ENCODE data around the gene MARCHF11.

The MARCHF11 gene

GRCh38 chr5:16134204-16134603, 45.4 kb downstream of the MARCHF11 start:
- WGBS: 83% methylated on average over 3 of the region's 3 CpGs
- H3K23ac ChIP-seq (ENCODE audit: low read length in 2 of 2): no peak overlapping the region

GRCh38 chr5:16131878-16132277, 47.7 kb downstream of the MARCHF11 start:
- no peak overlapping the region for H2BK15ac ChIP-seq (ENCODE audit: low read depth, poor library complexity, severe bottlenecking)
- H2AK5ac ChIP-seq (ENCODE audit: low read length, severe bottlenecking): no peak overlapping the region
- H2BK12ac ChIP-seq (ENCODE audit: low read length in 2 of 2): no peak overlapping the region
- H3K23ac ChIP-seq (ENCODE audit: low read length in 2 of 2): no peak overlapping the region
- H4K8ac ChIP-seq (ENCODE audit: low read length): no peak overlapping the region
- H3K27ac ChIP-seq (ENCODE audit: low read length, poor library complexity, severe bottlenecking): no peak overlapping the region
- H2BK5ac ChIP-seq (ENCODE audit: low read depth, low read length, poor library complexity, severe bottlenecking): no peak overlapping the region
- no peaks in the 10 kb centered on the region for H3K79me1 ChIP-seq (replicated peaks; ENCODE audit: low read length, poor library complexity, severe bottlenecking)
- no peaks in the 10 kb centered on the region for H3K36me3 ChIP-seq (ENCODE audit: control insufficient read depth in 1 of 2, insufficient read depth in 2 of 2, low read depth in 1 of 2, low read length in 2 of 2)
- no peak overlapping the region for H3K4me2 ChIP-seq (ENCODE audit: low read length, poor library complexity, severe bottlenecking)
- H3K27me3 ChIP-seq (ENCODE audit: control insufficient read depth in 1 of 2, insufficient read depth in 1 of 2, low read length in 2 of 2): no peaks in the 10 kb centered on the region
- no peak for DNase-seq
- H2BK120ac ChIP-seq (ENCODE audit: low read depth, low read length): no peak overlapping the region
- no peak overlapping the region for H3K4ac ChIP-seq (ENCODE audit: low read depth in 1 of 2, low read length in 2 of 2)
- no peak overlapping the region for H2AFZ ChIP-seq (ENCODE audit: low read depth, low read length)
- no peak overlapping the region for H3K14ac ChIP-seq (ENCODE audit: low read length in 2 of 2)
- H3K9ac ChIP-seq (ENCODE audit: low read length): no peak overlapping the region
- peaks cover 3% of the 10 kb centered on the region for H3K9me3 ChIP-seq (ENCODE audit: control insufficient read depth, low read length)
- 76% methylated on average over 5 of the region's 5 CpGs for WGBS
- no peak overlapping the region for H4K91ac ChIP-seq (ENCODE audit: low read length)
- H3K4me1 ChIP-seq (ENCODE audit: control insufficient read depth, insufficient read depth, low read depth, low read length): no peaks in the 10 kb centered on the region
- no peak overlapping the region for H3K18ac ChIP-seq (ENCODE audit: low read depth in 1 of 2, low read length in 2 of 2)
- H3K4me3 ChIP-seq (ENCODE audit: insufficient read depth in 1 of 2, low read depth in 1 of 2, low read length in 2 of 2): no peak overlapping the region

More at GRCh38 chr5:16134204-16134603, 45.4 kb downstream of the MARCHF11 start:
- Histone ChIP-seq H3K18ac (ENCODE audit: low read depth in 1 of 2, low read length in 2 of 2) (no peak overlapping the region), H3K27me3 (ENCODE audit: control insufficient read depth in 1 of 2, insufficient read depth in 1 of 2, low read length in 2 of 2) (no peaks in the 10 kb centered on the region), H3K27ac (ENCODE audit: low read length, poor library complexity, severe bottlenecking) (no peak overlapping the region), H3K9ac (ENCODE audit: low read length) (no peak overlapping the region), H3K9me3 (ENCODE audit: control insufficient read depth, low read length) (peaks cover 3% of the 10 kb centered on the region), H3K4me3 (ENCODE audit: insufficient read depth in 1 of 2, low read depth in 1 of 2, low read length in 2 of 2) (no peak overlapping the region), H3K36me3 (ENCODE audit: control insufficient read depth in 1 of 2, insufficient read depth in 2 of 2, low read depth in 1 of 2, low read length in 2 of 2) (no peaks in the 10 kb centered on the region), H2BK5ac (ENCODE audit: low read depth, low read length, poor library complexity, severe bottlenecking) (no peak overlapping the region), H3K14ac (ENCODE audit: low read length in 2 of 2) (no peak overlapping the region), H2AK5ac (ENCODE audit: low read length, severe bottlenecking) (no peak overlapping the region), H2BK12ac (ENCODE audit: low read length in 2 of 2) (no peak overlapping the region), H3K4me2 (ENCODE audit: low read length, poor library complexity, severe bottlenecking) (no peak overlapping the region), H3K4ac (ENCODE audit: low read depth in 1 of 2, low read length in 2 of 2) (no peak overlapping the region), H4K91ac (ENCODE audit: low read length) (no peak overlapping the region), H3K79me1 (replicated peaks; ENCODE audit: low read length, poor library complexity, severe bottlenecking) (no peaks in the 10 kb centered on the region), H2AFZ (ENCODE audit: low read depth, low read length) (no peak overlapping the region), H2BK120ac (ENCODE audit: low read depth, low read length) (no peak overlapping the region), H2BK15ac (ENCODE audit: low read depth, poor library complexity, severe bottlenecking) (no peak overlapping the region), H4K8ac (ENCODE audit: low read length) (no peak overlapping the region), H3K4me1 (ENCODE audit: control insufficient read depth, insufficient read depth, low read depth, low read length) (no peaks in the 10 kb centered on the region)
- DNase-seq: no peak

- Histone ChIP-seq H2BK12ac (ENCODE audit: low read length in 2 of 2) (no peak overlapping the region), H3K4me3 (ENCODE audit: insufficient read depth in 1 of 2, low read depth in 1 of 2, low read length in 2 of 2) (no peak overlapping the region), H3K23ac (ENCODE audit: low read length in 2 of 2) (no peak overlapping the region), H3K9me3 (ENCODE audit: control insufficient read depth, low read length) (peaks cover 3% of the 10 kb centered on the region), H3K27ac (ENCODE audit: low read length, poor library complexity, severe bottlenecking) (no peak overlapping the region), H3K18ac (ENCODE audit: low read depth in 1 of 2, low read length in 2 of 2) (no peak overlapping the region), H2BK5ac (ENCODE audit: low read depth, low read length, poor library complexity, severe bottlenecking) (no peak overlapping the region), H3K4me1 (ENCODE audit: control insufficient read depth, insufficient read depth, low read depth, low read length) (no peaks in the 10 kb centered on the region), H3K27me3 (ENCODE audit: control insufficient read depth in 1 of 2, insufficient read depth in 1 of 2, low read length in 2 of 2) (no peaks in the 10 kb centered on the region), H2AFZ (ENCODE audit: low read depth, low read length) (no peak overlapping the region), H2BK120ac (ENCODE audit: low read depth, low read length) (no peak overlapping the region), H2BK15ac (ENCODE audit: low read depth, poor library complexity, severe bottlenecking) (no peak overlapping the region), H4K8ac (ENCODE audit: low read length) (no peak overlapping the region), H4K91ac (ENCODE audit: low read length) (no peak overlapping the region), H3K4me2 (ENCODE audit: low read length, poor library complexity, severe bottlenecking) (no peak overlapping the region), H3K4ac (ENCODE audit: low read depth in 1 of 2, low read length in 2 of 2) (no peak overlapping the region), H3K79me1 (replicated peaks; ENCODE audit: low read length, poor library complexity, severe bottlenecking) (no peaks in the 10 kb centered on the region), H3K36me3 (ENCODE audit: control insufficient read depth in 1 of 2, insufficient read depth in 2 of 2, low read depth in 1 of 2, low read length in 2 of 2) (no peaks in the 10 kb centered on the region), H3K9ac (ENCODE audit: low read length) (no peak overlapping the region), H3K14ac (ENCODE audit: low read length in 2 of 2) (no peak overlapping the region), H2AK5ac (ENCODE audit: low read length, severe bottlenecking) (no peak overlapping the region)
- no peak for DNase-seq
- WGBS: 89% methylated on average over 5 of the region's 5 CpGs
Observed at GRCh38 chr5:16128944-16129343, 50.6 kb downstream of the MARCHF11 start.

- H3K23ac ChIP-seq (ENCODE audit: low read length in 2 of 2): no peak overlapping the region
- no peak overlapping the region for H3K4me3 ChIP-seq (ENCODE audit: insufficient read depth in 1 of 2, low read depth in 1 of 2, low read length in 2 of 2)
- no peak overlapping the region for H2BK5ac ChIP-seq (ENCODE audit: low read depth, low read length, poor library complexity, severe bottlenecking)
- H2BK120ac ChIP-seq (ENCODE audit: low read depth, low read length): no peak overlapping the region
- no peak overlapping the region for H3K9ac ChIP-seq (ENCODE audit: low read length)
- no peak overlapping the region for H3K18ac ChIP-seq (ENCODE audit: low read depth in 1 of 2, low read length in 2 of 2)
- no peaks in the 10 kb centered on the region for H3K36me3 ChIP-seq (ENCODE audit: control insufficient read depth in 1 of 2, insufficient read depth in 2 of 2, low read depth in 1 of 2, low read length in 2 of 2)
- H2BK12ac ChIP-seq (ENCODE audit: low read length in 2 of 2): no peak overlapping the region
- no peaks in the 10 kb centered on the region for H3K79me1 ChIP-seq (replicated peaks; ENCODE audit: low read length, poor library complexity, severe bottlenecking)
- H3K9me3 ChIP-seq (ENCODE audit: control insufficient read depth, low read length): no peaks in the 10 kb centered on the region
- no peak overlapping the region for H3K4me2 ChIP-seq (ENCODE audit: low read length, poor library complexity, severe bottlenecking)
- H3K4me1 ChIP-seq (ENCODE audit: control insufficient read depth, insufficient read depth, low read depth, low read length): no peaks in the 10 kb centered on the region
- WGBS: 64% methylated on average over 4 of the region's 4 CpGs
- no peak overlapping the region for H3K14ac ChIP-seq (ENCODE audit: low read length in 2 of 2)
- no peaks in the 10 kb centered on the region for H3K27me3 ChIP-seq (ENCODE audit: control insufficient read depth in 1 of 2, insufficient read depth in 1 of 2, low read length in 2 of 2)
- H3K27ac ChIP-seq (ENCODE audit: low read length, poor library complexity, severe bottlenecking): no peak overlapping the region
- H3K4ac ChIP-seq (ENCODE audit: low read depth in 1 of 2, low read length in 2 of 2): no peak overlapping the region
- no peak overlapping the region for H2AK5ac ChIP-seq (ENCODE audit: low read length, severe bottlenecking)
- H2AFZ ChIP-seq (ENCODE audit: low read depth, low read length): no peak overlapping the region
- H4K8ac ChIP-seq (ENCODE audit: low read length): no peak overlapping the region
- no peak for DNase-seq
- H2BK15ac ChIP-seq (ENCODE audit: low read depth, poor library complexity, severe bottlenecking): no peak overlapping the region
- no peak overlapping the region for H4K91ac ChIP-seq (ENCODE audit: low read length)
Observed at GRCh38 chr5:16127865-16128544, 51.6 kb downstream of the MARCHF11 start.
